ENCODE results near the gene BCAM.

GRCh38 chr19:44779150-44779549 is 29.8 kb upstream of the BCAM start:
- TF ChIP-seq CTCF (conservative IDR thresholded peaks at IDR 0.05) (no peak), EZH2 (IDR thresholded peaks at IDR 0.05; ENCODE audit: low read depth) (no peak)
